ENCODE data around the gene PFKP. TPM values are rescaled to one million over a fixed set of nuclear protein-coding genes. Genes with fewer than 3 reads are reported as not detected.
A peak's percentile ranks its signal among the peaks of the same experiment; 100 is the strongest.

The PFKP gene
- total RNA-seq, 1 experiment from 2014 or later, result 232 TPM

- in situ Hi-C loops (cut with HindIII; ENCODE audit: low pct_unique_long_range_greater_than_20kb, low sequenced_read_pairs), result no loop called here
- Histone ChIP-seq H3K9me3 (ENCODE audit: control insufficient read depth, insufficient read depth, low read depth, low read length) (no peaks in the 10 kb centered on the region), H3K27ac (ENCODE audit: low read length) (peak overlapping the region; percentile 96), H3K36me3 (ENCODE audit: control insufficient read depth, insufficient read depth, low read length) (peaks cover 4% of the 10 kb centered on the region), H3K27me3 (ENCODE audit: control insufficient read depth, insufficient read depth, low read length) (no peaks in the 10 kb centered on the region), H3K4me1 (ENCODE audit: control insufficient read depth, insufficient read depth, low read length) (peaks cover 45% of the 10 kb centered on the region), H3K4me3 (ENCODE audit: low read depth in 2 of 2, low read length in 2 of 2) (no peak overlapping the region)
- ChIA-PET POLR2A (no interaction called here), CTCF (no interaction called here)
- BruUV-seq (replicated peaks), result no TSS peak
- TF ChIP-seq CTCF (IDR thresholded peaks at IDR 0.05) (no peak), REST (IDR thresholded peaks at IDR 0.05; ENCODE audit: insufficient read depth in 1 of 2, low read depth in 2 of 2, low read length in 1 of 2) (no peak), SIN3A (IDR thresholded peaks at IDR 0.05; ENCODE audit: borderline replicate concordance, insufficient read depth, low read depth, low read length) (no peak), POLR2AphosphoS5 (IDR thresholded peaks at IDR 0.05; ENCODE audit: low read depth, low read length) (no peak), TCF7L2 (IDR thresholded peaks at IDR 0.05; ENCODE audit: low read depth, low read length) (no peak)
- no peak for DNase-seq (ENCODE audit: low read depth, low spot score)
- ATAC-seq, result no peak
- intact Hi-C loops (cut with micrococcal nuclease; ENCODE audit: unreplicated experiment), result no loop called here
Measured at GRCh38 chr10:3097160-3097559, 29.8 kb downstream of the PFKP start.

- peaks cover 32% of the 10 kb centered on the region for H3K4me1 ChIP-seq (ENCODE audit: control insufficient read depth, insufficient read depth, low read length)
- peaks cover 7% of the 10 kb centered on the region for H3K36me3 ChIP-seq (ENCODE audit: control insufficient read depth, insufficient read depth, low read length)
- no peaks in the 10 kb centered on the region for H3K9me3 ChIP-seq (ENCODE audit: control insufficient read depth, insufficient read depth, low read depth, low read length)
- ChIA-PET CTCF (no interaction called here), POLR2A (no interaction called here)
- intact Hi-C loops (cut with micrococcal nuclease; ENCODE audit: unreplicated experiment) (no loop called here), in situ Hi-C loops (cut with HindIII; ENCODE audit: low pct_unique_long_range_greater_than_20kb, low sequenced_read_pairs) (no loop called here)
- DNase-seq (ENCODE audit: low read depth, low spot score) (no peak), ATAC-seq (no peak)
- H3K4me3 ChIP-seq (ENCODE audit: low read depth in 2 of 2, low read length in 2 of 2), result no peak overlapping the region
- no peaks in the 10 kb centered on the region for H3K27me3 ChIP-seq (ENCODE audit: control insufficient read depth, insufficient read depth, low read length)
- TF ChIP-seq SIN3A (IDR thresholded peaks at IDR 0.05; ENCODE audit: borderline replicate concordance, insufficient read depth, low read depth, low read length), result no peak
- TF ChIP-seq TCF7L2 (IDR thresholded peaks at IDR 0.05; ENCODE audit: low read depth, low read length), result no peak
- TF ChIP-seq REST (IDR thresholded peaks at IDR 0.05; ENCODE audit: insufficient read depth in 1 of 2, low read depth in 2 of 2, low read length in 1 of 2), result no peak
- TF ChIP-seq CTCF (IDR thresholded peaks at IDR 0.05), result no peak
- TF ChIP-seq POLR2AphosphoS5 (IDR thresholded peaks at IDR 0.05; ENCODE audit: low read depth, low read length), result no peak
- BruUV-seq (replicated peaks), result no TSS peak
- peak overlapping the region; percentile 40 for H3K27ac ChIP-seq (ENCODE audit: low read length)
Measured at GRCh38 chr10:3098689-3099088, 31.3 kb downstream of the PFKP start.
